Lower lobe of right lung (tissue), 2 donors: ENCODE results near the gene NKAIN1. TPM values are rescaled to one million over a fixed set of nuclear protein-coding genes. Genes with fewer than 3 reads are reported as not detected.

Experiments used
- ATAC-seq, 2 donors: fragments of 200-7000 bp; cut with Tn5 transposase; one replicate each; pipeline ENCODE4 v1.9.1; 2020 to 2022; ENCODE audit warnings: mild to moderate bottlenecking in 2 of 2, moderate library complexity in 2 of 2
- DNase-seq: peaks from one replicate; pipeline ENCODE4 v3.0.0-alpha.2; 2020
- H3K27ac ChIP-seq: fragments of 200-600 bp; one replicate; pipeline ENCODE4 v1.8.0; 2022
- H3K27me3 ChIP-seq: fragments of 200-600 bp; one replicate; pipeline ENCODE4 v1.8.0; 2022; ENCODE audit warnings: low read depth
- H3K36me3 ChIP-seq: fragments of 200-600 bp; one replicate; pipeline ENCODE4 v1.8.0; 2022; ENCODE audit warnings: mild to moderate bottlenecking
- H3K4me1 ChIP-seq: fragments of 200-600 bp; one replicate; pipeline ENCODE4 v1.8.0; 2022
- H3K4me3 ChIP-seq: fragments of 200-600 bp; one replicate; pipeline ENCODE4 v1.8.0; 2022; ENCODE audit warnings: mild to moderate bottlenecking
- H3K9me3 ChIP-seq: fragments of 200-600 bp; one replicate; pipeline ENCODE4 v1.8.0; 2022
- CTCF ChIP-seq: fragments of 200-600 bp; IDR thresholded peaks from one replicate; pipeline ENCODE4 v1.8.0; 2022; ENCODE audit warnings: antibody characterized with exemption, mild to moderate bottlenecking
- intact Hi-C: fragments of 100-400 bp; cut with DNase I; formaldehyde crosslinking; loops from one replicate; pipeline ENCODE4 v1.11.0; 2022
- total RNA-seq: library from RNA; stranded (reverse); fragmentation: NEBNext Ultra II Directional; extraction: Animal tissue kit (Norgen Biotek cat#: 25700); gene quantifications from one replicate; pipeline ENCODE4 v1.2.1, GENCODE V29; 2021
- donor health status: DM: no; HTN: yes; CAD: no; lungs with severe emphysema.

The NKAIN1 gene
- total RNA-seq, 1 donor from 2014 or later = not detected

DNA sequence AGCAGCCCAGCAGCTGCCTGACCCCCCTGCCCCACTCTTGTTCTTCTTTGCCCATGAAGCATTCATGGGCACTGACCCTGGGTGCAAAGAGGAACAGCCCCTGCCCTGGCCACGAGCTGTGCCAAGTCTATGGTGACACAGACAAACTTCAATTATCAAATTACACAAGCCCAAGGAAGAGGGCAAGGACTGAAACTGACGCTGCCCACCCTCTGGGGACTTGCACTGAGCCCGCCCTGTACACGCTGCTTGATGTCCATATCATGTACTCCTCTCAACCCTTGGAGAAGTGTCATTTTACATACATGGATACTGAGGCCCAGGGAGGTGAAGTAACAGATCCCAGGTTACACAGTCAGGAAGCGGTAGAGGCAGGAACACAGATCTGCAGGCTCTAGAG, 32.1 kb downstream of the NKAIN1 start:
- Histone ChIP-seq H3K27ac (no peak overlapping the region), H3K4me1 (no peaks in the 10 kb centered on the region), H3K36me3 (no peaks in the 10 kb centered on the region), H3K4me3 (no peak overlapping the region), H3K9me3 (no peaks in the 10 kb centered on the region), H3K27me3 (no peaks in the 10 kb centered on the region)
- DNase-seq (no peak), ATAC-seq (no peak)
- TF ChIP-seq CTCF = no peak
- intact Hi-C loops = no loop called here

GRCh38 chr1:31207046-31207445, 32.6 kb downstream of the NKAIN1 start:
- H3K4me3 ChIP-seq = no peak overlapping the region
- TF ChIP-seq CTCF = no peak
- no peaks in the 10 kb centered on the region for H3K9me3 ChIP-seq
- no peak overlapping the region for H3K27ac ChIP-seq
- no peak for ATAC-seq
- intact Hi-C loops = no loop called here
- H3K27me3 ChIP-seq = no peaks in the 10 kb centered on the region
- H3K36me3 ChIP-seq = no peaks in the 10 kb centered on the region
- H3K4me1 ChIP-seq = no peaks in the 10 kb centered on the region
- DNase-seq = no peak

- DNase-seq = no peak
- Histone ChIP-seq H3K9me3 (no peaks in the 10 kb centered on the region), H3K27me3 (no peaks in the 10 kb centered on the region), H3K4me3 (no peak overlapping the region), H3K27ac (no peak overlapping the region), H3K36me3 (no peaks in the 10 kb centered on the region), H3K4me1 (no peaks in the 10 kb centered on the region)
- ATAC-seq = no peak
- intact Hi-C loops = no loop called here
- TF ChIP-seq CTCF = no peak
Measured at GRCh38 chr1:31203215-31203614, 36.5 kb downstream of the NKAIN1 start.

DNA sequence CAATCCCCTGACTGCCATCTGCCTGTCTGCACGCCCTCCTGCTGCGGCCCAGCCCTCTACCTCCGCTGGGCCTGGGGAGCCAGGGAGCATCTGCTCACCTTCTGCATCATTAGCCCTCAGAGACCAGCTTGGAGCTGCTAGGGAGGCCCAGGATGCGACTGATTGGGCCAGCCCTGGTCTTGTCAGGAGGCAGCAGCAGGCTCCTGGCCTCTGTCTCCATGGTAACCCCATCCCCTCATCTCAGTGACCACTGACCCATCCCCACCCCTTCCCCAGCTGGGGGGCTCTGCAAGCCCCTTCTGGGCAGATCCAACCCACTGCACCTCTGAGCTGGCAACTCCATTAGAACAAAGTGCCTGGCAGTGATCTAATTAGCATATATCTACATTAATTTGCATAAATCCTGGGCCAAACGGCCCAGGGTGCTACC, 37.7 kb downstream of the NKAIN1 start:
- no peak for TF ChIP-seq CTCF
- no peak for DNase-seq
- H3K27me3 ChIP-seq = no peaks in the 10 kb centered on the region
- H3K4me1 ChIP-seq = no peaks in the 10 kb centered on the region
- no peaks in the 10 kb centered on the region for H3K9me3 ChIP-seq
- no peak overlapping the region for H3K4me3 ChIP-seq
- intact Hi-C loops = no loop called here
- ATAC-seq = no peak
- no peak overlapping the region for H3K27ac ChIP-seq
- no peaks in the 10 kb centered on the region for H3K36me3 ChIP-seq

- Histone ChIP-seq H3K4me1 (no peaks in the 10 kb centered on the region), H3K9me3 (no peaks in the 10 kb centered on the region), H3K36me3 (no peaks in the 10 kb centered on the region), H3K4me3 (no peak overlapping the region), H3K27me3 (no peaks in the 10 kb centered on the region), H3K27ac (no peak overlapping the region)
- ATAC-seq = no peak
- DNase-seq = no peak
- no peak for TF ChIP-seq CTCF
- intact Hi-C loops = no loop called here
Measured at GRCh38 chr1:31199949-31200348, 39.7 kb downstream of the NKAIN1 start.

DNA sequence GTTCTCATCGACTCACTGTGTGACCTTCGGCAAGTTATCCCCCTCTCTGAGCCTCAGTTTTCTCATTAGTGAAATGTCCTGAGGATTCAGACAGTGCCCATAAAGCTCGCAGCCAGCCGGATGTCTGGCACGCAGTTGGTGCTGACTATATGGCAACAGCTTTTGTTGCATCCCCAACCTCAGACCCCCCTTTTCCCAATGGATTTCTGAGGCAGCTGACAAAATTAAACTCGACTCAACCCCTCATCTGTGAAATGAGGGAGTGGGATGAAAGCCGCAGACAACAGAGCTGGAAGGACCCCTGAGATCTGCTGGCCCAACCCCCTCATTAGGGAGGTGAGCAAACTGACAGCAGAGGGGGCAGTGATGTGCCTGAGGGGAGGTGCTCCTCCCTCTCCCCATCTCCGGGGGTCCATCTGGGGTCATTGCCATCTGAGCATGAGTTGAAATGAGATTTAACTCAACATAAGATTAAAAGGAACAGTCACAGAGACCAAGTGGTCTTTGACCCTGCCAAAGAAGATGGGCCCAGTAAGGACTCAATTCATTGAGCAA, 40.4 kb downstream of the NKAIN1 start:
- H3K9me3 ChIP-seq = no peaks in the 10 kb centered on the region
- no peak overlapping the region for H3K27ac ChIP-seq
- H3K4me3 ChIP-seq = no peak overlapping the region
- DNase-seq (no peak), ATAC-seq (no peak)
- H3K4me1 ChIP-seq = no peaks in the 10 kb centered on the region
- no peaks in the 10 kb centered on the region for H3K36me3 ChIP-seq
- TF ChIP-seq CTCF = no peak
- intact Hi-C loops = no loop called here
- H3K27me3 ChIP-seq = no peaks in the 10 kb centered on the region
